ENCODE measurements around the gene GPRASP3. TPM values are rescaled to one million over a fixed set of nuclear protein-coding genes. Genes with fewer than 3 reads are reported as not detected.
"Not testable (repeated sequence)": the region's sequence is repeated elsewhere in the genome, so short reads cannot be mapped to it uniquely, and the experiment has no call there.

GPRASP3 gene, protein sequence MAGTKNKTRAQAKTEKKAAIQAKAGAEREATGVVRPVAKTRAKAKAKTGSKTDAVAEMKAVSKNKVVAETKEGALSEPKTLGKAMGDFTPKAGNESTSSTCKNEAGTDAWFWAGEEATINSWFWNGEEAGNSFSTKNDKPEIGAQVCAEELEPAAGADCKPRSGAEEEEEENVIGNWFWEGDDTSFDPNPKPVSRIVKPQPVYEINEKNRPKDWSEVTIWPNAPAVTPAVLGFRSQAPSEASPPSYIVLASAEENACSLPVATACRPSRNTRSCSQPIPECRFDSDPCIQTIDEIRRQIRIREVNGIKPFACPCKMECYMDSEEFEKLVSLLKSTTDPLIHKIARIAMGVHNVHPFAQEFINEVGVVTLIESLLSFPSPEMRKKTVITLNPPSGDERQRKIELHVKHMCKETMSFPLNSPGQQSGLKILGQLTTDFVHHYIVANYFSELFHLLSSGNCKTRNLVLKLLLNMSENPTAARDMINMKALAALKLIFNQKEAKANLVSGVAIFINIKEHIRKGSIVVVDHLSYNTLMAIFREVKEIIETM
- 3.4 and 8.4 TPM in 2 replicates for polyA plus RNA-seq (2014; cell fraction: cytosol; rRNA removed)
- polyA plus RNA-seq (2014; cell fraction: nucleus; rRNA removed): 2.7 and 5.5 TPM in 2 replicates

DNA sequence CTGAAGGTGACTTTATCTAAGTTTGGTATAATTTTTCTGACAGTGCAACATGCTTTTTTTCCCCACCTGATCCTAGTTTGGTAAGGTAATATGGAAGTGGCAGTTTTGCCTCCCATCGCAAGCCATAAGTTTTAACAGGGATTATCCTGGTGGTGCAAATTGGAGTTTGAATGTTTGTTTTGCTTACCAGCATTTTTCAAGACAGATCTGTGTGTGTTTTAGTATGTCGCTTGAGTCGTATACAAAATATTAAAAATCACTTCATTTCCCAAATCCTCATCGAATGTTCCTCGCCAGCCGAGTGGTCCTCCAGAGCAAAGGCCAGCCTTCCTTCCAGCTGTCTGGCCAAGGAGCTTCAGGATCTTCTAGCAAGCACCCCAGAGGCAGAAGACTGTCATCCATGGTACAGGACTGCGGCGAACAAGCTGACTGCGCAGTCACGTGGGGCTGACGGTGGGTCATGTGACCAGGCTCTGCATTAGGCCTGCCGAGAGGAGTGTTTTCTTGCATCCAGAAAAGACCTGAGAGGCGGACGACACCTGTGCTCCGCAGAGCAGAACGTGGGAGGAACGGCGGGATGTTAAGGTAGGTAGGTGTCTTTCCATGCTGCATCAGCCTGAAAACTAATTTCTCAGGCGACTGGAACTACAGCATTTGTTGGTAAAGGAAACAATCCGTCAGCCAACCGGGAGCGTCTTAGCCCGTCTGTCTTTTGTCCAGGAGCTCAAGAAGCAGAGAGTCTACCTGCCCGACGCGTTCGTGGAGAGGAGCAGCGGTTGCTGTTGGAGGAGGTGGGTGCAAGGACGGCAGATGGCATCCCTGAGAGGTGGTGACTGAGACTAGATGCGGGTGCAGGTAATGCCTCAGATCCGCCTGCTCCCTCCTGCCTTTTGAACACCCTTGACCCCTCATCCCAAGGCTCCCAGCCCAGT is at the start of gene GPRASP3:
TSS of gene GPRASP3 (plus strand) at position 507 of the 932 bp plus-strand sequence. CDS start 28,253 bp downstream, outside the sequence.
- DNase-seq (ENCODE audit: low spot score): peak; percentile 78

DNA sequence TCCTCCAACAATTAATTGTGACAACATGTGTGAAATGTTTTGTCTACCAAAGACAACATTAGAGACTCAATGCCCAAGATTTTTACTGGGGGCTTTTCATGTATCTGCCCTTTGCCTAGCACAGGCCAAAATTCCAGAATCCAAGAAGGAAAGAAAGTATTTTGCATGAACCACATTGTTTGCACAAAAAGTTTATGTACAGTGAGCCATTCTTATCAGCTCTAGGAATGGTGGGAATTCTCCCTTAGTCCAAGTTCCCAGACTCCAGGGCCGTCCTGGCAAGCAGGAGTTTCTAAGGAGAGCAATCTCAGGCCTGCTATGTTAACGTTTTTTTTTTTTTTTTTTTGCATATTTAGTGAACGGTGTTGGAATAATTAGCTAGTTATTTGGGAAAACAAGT is 47.7 kb upstream of the GPRASP3 start:
- no peak for DNase-seq (ENCODE audit: low spot score)

DNA sequence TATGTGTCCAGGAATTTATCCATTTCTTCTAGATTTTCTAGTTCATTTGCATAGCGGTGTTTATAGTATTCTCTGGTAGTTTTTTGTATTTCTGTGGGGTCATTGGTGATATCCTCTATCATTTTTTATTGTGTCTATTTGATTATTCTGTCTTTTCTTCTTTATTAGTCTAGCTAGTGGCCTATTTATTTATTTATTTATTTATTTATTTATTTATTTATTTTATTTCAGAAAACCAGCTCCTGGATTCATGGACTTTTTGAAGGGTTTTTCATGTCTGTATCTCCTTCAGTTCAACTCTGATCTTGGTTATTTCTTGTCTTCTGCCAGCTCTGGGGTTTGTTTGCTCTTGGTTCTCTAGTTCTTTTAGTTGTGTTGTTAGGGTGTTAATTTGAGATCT is 43.1 kb upstream of the GPRASP3 start:
- DNase-seq (ENCODE audit: low spot score): not testable (repeated sequence)

DNA sequence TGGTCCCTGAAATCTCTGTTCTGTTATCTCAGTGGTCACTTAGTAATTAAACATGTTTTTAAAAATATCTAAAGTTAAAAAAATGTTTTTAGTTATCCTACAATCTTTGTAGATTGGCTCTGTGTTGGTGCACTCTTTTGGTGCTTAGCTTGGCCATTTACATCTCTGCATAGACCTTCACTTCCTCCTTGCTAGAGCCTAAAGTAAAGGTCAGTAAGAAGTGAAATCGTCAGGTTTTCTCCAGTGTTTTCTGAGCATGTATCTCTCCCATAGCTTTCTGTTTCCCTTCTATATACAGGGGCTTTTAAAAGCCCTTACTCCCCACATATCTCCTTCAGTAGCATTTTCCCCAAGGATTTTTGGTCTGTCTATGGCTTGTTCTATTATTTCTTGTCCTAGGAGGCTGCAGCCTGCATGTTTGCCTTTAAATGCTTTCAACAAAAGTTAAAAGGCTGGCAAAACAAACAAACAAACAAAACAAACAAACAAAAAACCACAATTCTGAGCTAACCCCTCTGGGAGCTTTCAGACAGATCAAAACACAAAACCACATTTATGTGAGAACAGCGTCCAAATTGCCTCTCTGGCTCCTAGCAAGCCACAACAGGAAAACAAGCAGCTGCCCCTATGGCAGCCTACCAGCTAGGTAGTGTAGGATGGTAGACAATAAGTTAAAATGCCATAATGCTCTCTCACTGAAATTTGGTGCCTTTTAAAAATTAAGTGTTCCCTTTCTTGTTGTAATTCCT is 35.6 kb upstream of the GPRASP3 start:
- no peak for DNase-seq (ENCODE audit: low spot score)

DNA sequence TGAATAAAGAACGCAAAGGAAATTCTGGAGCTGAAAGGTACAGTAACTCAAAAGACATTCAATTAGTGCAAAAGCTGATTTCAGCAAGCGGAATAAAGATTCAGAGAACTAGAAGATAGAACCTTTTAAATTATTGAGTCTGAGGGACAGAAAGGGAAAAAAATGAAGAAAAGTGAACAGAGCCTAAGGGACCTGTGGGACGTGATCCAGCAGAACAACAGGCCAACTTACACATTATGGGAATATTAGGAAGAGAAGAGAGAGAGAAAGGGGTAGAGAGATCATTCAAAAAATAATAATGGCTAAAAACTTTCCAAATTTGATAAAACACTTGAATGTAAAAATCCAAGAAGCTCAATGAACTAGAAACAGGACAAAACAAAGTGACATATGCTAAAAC is 25.8 kb upstream of the GPRASP3 start:
- no peak for DNase-seq (ENCODE audit: low spot score)

DNA sequence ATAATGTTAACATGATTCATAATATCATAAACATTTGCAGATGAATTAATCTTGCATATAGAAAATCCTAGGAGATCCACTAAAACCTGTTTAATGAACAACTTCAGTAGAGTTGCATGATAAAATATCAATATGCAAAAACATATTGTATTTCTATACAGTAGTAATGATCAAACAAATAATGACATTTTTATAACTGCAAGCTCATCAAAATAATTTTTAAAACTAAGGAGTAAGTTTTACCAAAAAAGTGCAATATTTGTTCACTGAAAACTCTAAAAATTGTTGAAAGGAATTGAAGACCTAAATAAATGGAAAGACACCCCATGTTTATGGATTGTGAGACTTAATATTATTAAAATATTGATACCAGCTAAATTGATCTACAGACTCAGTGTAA is 24.2 kb upstream of the GPRASP3 start:
- DNase-seq (ENCODE audit: low spot score): no peak

DNA sequence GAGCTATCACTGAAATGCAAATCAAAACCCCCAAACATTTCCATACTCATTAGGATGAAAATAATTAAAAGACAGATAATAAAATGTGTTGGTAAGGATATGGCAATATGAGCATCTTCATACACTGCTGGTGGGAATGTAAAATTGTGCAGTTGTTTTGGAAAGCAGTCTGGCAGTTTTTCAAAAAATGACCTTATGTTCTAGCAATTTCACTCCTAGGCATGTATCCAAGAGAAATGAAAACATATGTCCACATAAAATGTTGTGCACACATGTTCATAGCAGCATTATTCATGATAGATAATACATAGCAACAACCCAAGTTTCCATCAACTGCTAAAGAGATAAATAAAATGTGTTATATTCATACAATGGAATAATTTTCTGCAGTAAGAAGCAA is 23.0 kb upstream of the GPRASP3 start:
- no peak for DNase-seq (ENCODE audit: low spot score)

DNA sequence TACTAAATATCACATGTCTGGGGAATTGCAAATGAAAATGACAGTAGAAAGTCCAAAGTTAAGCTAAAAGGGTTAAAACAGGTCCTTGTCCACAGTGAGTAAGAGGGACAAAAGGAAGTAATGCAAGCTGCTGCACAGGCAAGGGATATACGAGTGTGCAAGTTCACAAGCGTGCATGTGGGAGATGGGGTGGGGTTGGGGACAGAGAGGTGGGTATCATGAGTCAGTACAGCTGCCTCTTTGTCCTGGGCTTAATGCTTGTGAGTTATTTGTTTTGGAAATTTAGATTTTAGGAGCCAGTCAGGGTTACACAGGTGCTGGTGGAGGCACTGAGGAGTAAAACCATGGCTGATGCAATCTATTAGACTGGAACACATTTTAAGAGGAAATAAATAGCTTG is 11.6 kb upstream of the GPRASP3 start:
- DNase-seq (ENCODE audit: low spot score): no peak

DNA sequence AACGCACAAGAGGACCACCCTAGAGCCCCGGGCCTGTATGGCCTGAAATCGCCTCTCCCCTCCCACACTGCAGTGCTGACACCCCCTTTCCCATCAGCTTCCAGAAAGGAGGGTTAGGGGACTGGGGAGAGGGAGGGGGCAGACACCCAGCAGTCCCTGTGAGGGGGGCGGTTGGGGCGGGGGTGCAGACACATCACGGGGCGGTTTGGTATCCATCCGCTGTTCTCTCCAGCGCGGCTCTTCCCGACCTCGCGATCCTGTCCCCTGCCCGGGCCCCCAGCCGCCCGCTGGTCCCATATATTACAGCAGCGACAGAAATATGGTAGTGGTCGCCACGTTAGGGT is 8.7 kb upstream of the GPRASP3 start:
- no peak for DNase-seq (ENCODE audit: low spot score)

DNA sequence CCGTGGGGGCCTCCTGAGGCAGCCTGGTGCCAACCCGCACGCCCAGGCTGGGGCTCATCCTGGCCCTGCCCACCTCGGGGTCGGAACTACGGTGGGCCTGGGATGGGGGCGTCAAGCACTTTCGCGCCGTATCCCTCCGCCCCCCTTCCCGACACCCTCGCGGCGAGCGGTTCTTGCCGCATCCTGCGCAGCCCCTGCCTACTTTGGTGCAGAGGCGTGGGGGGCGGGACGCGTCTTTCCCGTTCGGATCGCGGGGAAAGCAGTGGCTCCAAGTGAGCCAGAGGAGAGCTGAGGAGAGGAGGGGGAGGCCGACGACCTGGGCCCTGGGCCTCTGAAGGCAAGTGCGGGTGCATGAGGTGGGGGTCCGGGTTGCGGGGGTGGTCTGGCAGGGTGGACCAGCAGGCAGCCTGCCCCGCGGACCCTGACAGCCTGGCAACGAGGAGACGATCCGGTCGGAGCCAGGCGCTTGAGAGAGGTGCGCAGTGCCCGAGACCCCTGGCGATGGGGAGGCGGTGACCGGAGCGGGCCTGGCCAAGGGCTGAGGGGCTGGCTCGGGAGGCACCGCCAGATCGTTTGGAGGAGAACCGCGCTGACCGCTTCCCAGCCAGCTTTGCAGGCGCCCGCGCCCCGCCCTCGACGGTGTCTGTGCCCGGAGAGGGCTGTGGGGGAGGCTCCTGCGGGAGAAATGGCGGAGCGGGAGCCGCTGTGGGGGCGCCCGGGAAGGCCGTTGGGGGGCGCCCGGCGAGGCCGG is 8.2 kb upstream of the GPRASP3 start, which contains the start of gene GPRASP2:
TSS of gene GPRASP2 (plus strand) at position 233 of the 751 bp plus-strand sequence. CDS start 2,422 bp downstream, outside the sequence.
- peak; percentile 72 for DNase-seq (ENCODE audit: low spot score)

DNA sequence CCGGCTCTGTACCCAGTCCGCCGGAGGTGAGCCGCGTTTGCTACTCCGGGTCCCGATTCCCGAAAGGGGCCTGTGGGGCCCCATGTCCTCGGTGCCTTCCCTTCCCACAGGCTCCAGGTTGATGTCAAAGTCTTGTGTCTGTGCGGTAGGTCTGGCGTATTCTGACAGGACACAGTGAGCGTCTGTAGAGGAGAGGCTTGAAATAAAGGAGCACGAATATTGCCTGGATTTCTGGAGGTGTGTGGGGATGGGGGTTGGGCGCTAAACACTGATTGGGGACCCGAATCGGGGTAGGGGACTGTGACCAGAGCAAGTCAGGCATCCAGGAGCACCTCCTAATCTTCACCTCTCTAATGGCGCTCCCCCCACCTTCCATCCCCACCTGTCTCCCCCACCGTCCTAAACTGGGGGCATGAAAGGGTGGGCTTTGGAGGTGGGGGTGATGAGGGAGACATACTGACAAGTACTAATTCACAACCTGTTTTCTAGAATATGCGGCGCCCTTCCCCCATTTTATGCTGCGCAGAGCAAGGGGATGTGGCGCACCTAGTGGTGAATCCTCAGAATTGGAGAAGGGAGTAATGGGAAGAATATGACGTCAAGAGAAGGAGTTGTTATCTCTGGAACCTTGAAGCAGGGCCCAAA is 7.4 kb upstream of the GPRASP3 start:
- peak; percentile 61 for DNase-seq (ENCODE audit: low spot score)

DNA sequence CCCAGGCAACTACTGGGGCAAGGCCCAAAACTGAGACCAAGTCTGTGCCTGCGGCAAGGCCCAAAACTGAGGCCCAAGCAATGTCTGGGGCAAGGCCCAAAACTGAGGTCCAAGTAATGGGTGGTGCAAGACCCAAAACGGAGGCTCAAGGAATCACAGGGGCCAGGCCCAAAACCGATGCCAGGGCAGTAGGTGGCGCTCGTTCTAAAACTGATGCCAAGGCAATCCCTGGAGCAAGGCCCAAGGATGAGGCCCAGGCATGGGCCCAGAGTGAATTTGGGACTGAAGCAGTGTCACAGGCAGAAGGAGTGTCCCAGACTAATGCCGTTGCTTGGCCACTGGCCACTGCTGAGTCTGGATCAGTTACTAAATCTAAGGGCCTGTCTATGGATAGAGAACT is 5.5 kb upstream of the GPRASP3 start:
- no peak for DNase-seq (ENCODE audit: low spot score)

DNA sequence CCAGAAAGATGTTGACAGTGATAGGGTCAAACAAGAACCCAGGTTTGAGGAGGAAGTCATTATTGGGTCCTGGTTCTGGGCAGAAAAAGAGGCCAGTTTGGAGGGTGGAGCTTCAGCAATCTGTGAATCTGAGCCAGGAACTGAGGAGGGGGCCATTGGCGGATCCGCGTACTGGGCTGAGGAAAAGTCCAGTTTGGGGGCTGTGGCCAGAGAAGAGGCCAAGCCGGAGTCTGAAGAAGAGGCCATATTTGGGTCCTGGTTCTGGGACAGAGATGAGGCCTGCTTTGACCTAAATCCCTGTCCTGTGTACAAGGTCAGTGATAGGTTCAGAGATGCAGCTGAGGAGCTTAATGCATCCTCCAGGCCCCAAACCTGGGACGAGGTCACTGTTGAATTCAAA is 4.6 kb upstream of the GPRASP3 start:
- DNase-seq (ENCODE audit: low spot score): no peak

DNA sequence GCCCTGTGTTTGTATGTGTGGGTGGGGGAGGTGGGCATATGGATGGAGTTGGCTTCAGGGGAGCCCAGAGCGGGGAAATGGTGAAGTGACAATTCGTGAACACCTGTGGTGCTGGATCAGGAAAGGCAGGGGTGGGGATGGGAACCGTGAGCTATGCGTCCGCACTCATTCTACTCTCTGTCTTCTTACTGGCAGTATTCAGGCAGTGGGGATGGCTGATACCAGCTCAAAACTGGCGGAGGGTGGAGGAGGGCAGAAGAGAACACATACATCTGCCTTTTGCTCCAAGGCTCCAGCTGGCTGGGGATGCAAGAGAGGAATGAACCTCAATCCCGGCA is 595 bp downstream of the GPRASP3 start:
- DNase-seq (ENCODE audit: low spot score): not testable (repeated sequence)

DNA sequence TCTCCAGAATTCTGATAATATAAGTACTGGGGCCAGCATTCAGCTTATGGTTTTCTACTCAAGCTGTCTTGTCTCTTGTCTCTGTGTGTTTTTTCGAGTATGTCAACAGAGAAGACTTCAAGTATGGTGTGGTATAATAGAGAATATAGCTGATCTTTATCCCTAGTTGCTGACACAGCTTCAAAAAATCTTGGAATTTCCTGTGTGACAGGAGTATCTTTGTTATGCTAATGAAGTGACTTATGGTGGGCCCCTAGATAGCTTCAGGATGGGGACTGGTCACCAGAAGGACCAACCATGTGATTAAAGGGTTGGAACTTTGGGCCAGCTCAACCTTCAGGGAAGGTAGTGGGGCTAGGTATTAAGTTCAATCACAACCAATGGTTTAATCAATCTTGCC is 2.9 kb downstream of the GPRASP3 start:
- no peak for DNase-seq (ENCODE audit: low spot score)

DNA sequence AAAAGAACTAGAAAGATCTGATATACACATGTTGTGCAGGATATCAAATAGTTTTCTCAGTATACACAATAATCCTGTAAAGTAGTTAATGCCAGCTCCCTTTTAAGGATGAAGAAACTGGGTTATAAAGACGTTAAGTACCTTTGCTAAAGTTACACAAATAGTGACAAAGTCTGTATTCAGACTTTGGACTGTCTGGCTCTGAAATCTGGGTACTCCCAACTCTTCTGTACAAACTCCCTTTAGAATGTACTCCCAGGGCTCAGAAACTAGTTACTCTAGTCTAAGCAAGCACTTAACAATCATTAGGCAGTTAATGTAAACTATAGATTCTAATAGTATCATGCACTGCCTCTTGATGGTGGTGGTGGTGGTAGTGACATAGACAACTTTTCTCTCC is 7.2 kb downstream of the GPRASP3 start:
- DNase-seq (ENCODE audit: low spot score): no peak

DNA sequence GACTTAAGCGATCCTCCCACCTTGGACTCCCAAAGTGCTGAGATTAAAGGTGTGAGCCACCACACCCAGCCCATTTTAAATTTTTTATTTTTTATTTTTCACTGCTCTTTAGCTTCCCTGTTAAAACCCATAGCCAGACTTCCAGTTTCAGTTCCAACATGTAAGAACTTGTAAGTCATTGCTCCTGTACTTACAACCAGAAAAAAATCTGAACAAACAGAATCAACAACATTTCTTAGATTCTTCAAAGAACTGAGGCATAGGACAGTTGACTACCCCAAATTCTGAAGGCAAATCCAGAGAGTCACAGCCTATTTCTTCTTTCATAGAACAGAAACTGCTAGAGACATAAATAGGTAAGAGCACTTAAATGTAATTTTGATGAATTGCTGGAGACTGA is 8.1 kb downstream of the GPRASP3 start:
- DNase-seq (ENCODE audit: low spot score): no peak

DNA sequence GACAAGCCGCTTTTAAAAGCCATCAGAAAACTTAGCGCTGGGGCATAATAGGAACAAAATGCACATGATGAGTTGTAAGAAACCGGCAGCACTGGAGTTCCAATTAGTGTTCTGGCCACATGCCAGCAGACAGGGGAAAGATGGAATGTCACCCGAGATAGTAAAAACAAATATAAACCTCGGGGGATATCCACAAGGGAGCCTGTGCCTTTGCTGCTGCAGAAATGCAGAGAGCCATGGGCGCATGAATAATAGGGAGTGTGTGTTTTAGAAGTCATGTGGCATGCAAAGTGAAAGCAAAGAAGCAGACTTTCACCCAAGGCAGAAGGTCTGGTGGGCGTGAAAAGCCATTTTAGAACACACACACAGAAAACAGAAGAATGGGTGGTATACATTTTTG is 19.1 kb downstream of the GPRASP3 start:
- no peak for DNase-seq (ENCODE audit: low spot score)

DNA sequence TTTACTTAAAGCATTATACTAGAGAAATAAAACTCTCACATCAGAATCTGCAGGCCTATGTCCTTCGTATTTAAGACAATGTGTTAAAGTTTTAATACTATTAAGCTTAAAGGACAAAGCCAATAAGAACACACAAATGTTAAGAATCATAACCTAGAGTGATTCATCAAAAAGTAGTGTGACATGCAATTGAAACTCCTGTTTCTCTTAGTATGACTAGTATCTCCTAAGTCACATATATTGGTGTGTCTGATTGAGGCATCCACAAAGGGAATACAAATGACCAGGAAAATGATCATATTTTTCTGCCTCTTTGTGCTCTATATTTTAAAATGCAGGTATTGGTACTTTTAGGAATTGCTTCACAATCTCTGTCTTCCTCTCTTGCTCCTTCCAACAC is 23.8 kb downstream of the GPRASP3 start:
- no peak for DNase-seq (ENCODE audit: low spot score)

DNA sequence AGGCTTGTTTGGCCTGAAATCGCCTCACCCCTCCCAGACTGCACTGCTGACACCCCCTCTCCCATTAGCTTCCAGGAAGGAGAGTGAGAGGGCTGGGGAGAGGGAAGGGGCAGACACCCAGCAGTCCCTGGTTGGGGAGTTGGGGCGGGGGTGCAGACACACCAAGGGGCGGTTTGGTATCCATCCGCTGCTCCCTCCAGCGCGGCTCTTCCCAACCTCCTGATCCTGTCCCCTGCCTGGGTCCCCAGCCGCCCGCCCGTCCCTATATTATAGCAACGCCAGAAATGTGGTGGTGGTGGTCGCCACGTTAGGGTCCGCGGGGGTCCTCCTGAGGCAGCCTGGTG is 24.9 kb downstream of the GPRASP3 start:
- no peak for DNase-seq (ENCODE audit: low spot score)
